ENCODE data around the gene CEP85.

Gene CEP85

DNA sequence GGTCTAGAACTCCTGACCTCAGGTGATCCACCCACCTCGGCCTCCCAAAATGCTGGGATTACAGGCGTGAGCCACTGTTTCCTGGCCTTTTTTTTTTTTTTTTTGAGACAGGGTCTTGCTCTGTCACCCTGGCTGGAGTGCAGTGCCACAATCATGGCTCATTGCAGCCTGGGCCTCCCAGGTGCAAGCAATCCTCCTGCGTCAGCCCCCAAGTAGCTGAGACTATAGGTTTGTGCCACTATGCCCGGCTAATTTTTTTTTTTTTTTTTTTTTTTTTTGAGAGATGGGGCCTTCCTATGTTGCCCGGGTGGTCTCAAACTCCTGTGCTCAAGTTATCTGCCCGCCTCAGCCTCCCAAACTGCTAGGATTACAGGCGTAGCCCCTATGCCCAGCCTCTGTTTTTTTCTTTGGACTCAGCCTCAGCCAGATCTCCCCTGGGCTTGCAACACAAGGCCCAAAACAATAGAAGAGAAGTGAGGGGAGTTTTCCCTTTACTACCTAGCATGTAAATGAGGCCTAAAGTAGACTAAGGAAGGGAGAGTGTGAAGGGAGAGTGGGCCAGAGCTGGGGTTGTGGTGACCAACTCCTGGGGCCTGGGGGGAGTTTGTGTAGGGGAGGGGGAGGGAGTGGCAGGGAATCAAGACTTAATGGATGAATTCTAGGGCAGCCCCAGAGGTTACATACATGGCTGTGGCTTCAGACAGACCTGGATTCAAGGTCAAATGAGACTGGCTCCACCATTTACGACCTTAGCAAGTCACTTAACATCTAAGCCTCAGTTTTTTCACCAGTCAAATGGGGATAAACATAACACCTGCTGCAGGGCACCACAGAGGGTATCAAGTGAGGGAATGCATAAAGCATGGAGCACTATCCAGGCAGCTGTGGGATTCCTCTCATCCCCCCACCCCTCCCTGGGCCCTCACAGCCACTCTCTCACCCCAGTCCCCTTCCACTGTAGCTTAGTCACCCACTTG lies 82.2 kb downstream of the CEP85 start:
- DNase-seq (ENCODE audit: low read depth in 2 of 3, low spot score in 2 of 3) = no peak

DNA sequence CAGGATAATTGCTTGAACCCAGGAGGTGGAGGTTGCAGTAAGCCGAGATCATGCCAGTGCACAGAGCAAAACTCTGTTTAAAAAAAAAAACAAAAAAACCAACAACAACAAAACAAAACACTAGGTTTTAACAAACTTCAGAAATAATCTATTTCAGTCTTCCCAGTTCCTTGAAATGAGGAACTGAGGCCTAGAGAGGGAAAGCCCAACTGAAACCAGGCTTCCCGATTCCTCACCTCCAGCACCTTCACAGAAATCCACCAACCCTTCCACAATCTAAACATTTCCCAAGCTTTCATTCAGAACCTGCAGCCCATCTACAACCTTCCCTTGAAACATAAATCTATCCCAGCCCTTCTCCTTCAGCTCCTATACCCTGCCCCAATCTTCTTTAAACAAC lies 83.1 kb downstream of the CEP85 start:
- DNase-seq (ENCODE audit: low read depth in 2 of 3, low spot score in 2 of 3) = no peak

DNA sequence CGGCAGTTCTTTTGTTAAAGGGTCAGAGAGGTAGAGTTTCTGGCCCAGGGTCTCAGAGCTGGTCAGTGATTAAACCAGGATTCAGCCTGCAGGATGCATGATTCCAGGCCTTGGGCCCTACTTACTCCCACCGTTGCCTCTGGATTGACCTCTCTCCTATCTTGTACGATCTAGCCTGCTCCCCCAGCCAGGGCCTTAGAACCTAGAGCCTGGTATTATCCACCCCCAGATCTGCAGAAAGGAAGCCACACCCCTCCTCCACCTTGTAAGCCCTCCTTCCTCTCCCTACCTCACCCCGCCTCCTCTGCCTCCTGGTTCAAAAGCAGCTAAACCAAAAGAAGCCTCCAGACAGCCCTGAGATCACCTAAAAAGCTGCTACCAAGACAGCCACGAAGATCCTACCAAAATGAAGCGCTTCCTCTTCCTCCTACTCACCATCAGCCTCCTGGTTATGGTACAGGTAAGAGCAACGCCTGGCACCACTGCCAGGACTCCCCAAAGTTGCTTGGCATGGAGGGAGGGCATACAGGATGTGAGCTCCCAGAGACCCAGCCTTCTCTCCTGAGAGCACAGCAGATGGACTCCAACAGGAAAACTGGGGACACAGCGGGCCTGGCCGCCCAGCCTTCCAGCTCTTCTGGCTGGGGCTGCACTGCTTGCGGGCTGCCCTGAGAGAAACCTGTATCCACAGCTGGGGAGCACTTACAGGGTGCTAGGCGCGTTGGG lies 83.8 kb downstream of the CEP85 start, which contains the start of gene CD52:
CD52 (plus strand) TSS at position 347 of the 726 bp plus-strand sequence; CDS start at position 407, 60 bp downstream.
- DNase-seq (ENCODE audit: low read depth in 2 of 3, low spot score in 2 of 3) = no peak

GRCh38 chr1:26318338-26319064 lies 84.5 kb downstream of the CEP85 start:
- DNase-seq (ENCODE audit: low read depth in 2 of 3, low spot score in 2 of 3) = no peak

GRCh38 chr1:26320896-26321295 lies 86.9 kb downstream of the CEP85 start:
- DNase-seq (ENCODE audit: low read depth in 2 of 3, low spot score in 2 of 3) = no peak

DNA sequence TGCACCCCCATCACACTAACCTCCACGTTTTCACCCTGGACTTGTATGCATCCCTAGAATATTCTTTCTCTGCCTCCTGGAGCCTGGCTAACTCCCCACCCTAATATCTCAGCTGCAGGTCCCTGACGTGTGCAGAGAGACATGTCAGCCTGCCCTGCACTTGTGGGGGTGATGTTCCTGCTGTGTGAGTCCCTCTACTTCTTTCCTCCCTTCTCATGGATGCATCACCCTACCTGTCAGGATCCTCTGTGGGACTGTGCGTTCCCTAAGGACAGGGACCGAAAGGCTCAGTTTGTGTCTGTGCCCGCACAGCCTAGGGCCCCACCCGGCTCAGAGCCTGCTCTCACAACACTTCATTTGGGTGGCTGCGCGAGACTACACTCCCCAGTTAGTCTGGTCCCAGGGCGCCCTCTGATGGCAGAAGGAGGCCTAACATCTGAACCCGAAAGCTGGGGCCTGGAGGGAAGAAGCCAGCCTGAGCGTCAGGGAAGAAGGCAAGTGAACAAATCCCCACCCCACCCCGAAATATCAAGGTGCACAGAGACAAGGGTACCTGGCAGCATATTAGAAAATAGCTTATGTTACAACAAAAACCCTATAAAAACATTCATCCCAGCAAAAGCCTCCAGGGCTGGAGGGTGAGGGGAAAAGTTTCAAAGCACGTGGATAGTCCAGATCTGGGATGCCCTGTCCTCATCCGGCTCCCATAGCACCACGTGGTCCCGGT lies 87.5 kb downstream of the CEP85 start:
- DNase-seq (ENCODE audit: low read depth in 2 of 3, low spot score in 2 of 3) = peak; percentile 80 to 99 (median 98)

DNA sequence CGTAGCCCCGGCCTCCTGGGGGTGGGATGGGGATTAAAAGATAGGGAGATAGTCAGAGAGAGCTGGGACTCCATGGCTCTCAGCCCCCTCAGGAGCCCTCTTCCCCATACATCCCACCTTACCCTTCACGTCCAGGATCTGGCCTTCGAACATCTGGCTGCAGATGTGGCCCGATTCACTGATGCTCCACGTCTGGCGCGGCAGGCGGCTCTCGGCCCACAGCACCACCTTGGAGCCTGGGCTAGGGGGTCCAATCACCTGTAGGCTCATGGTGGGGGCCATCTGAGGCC lies 88.0 kb downstream of the CEP85 start:
- no peak for DNase-seq (ENCODE audit: low read depth in 2 of 3, low spot score in 2 of 3)

DNA sequence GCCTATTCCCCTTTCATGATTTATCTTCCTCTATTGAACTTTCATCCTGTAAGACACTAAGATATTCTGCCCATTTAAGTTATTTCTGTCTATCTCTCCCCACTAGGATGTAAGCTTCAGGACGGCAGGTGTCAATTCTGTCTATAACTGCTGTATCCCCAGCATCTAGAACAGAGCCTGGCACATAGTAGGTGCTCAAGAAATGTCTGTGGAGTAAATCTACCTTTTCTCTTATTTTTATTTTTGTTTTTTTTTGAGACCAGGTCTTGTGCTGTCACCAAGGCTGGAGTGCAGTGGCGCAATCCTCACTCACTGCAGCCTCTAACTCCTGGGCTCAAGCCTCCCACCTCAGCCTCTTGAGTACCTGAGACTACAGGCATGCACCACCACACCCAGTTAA lies 89.4 kb downstream of the CEP85 start:
- DNase-seq (ENCODE audit: low read depth in 2 of 3, low spot score in 2 of 3) = no peak

DNA sequence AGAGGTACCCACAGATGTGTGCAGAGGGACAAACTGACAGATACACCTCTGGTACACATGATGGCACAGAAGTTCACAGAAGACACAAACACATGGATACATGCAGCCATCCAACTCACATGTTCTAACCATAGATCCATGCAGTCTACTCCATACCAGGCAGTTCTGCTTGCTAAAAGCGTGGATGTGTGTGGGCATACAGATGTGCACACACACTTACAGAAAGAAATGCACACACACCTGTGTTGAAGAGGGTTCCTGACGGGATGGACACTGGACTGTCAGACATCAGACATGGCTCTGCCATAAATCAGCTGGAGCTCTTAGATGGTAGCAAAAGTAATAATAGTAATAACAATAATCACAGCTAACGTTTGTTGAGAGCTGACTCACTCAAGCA lies 90.5 kb downstream of the CEP85 start:
- no peak for DNase-seq (ENCODE audit: low read depth in 2 of 3, low spot score in 2 of 3)

GRCh38 chr1:26327956-26328362 lies 94.0 kb downstream of the CEP85 start:
- no peak for DNase-seq (ENCODE audit: low read depth in 2 of 3, low spot score in 2 of 3)

Data from activated CD8-positive, alpha-beta memory T cell treated with anti-CD3 and anti-CD28 coated beads for 48 hours (primary cell).